ENCODE data around the gene STPG2. TPM values are rescaled to one million over a fixed set of nuclear protein-coding genes. Genes with fewer than 3 reads are reported as not detected.

The STPG2 gene
- total RNA-seq, 2 experiments from 2014 or later = not detected

GRCh38 chr4:97868097-97868496, 275.2 kb downstream of the STPG2 start:
- ChIA-PET CTCF (ENCODE audit: unreplicated experiment) (no interaction called here), POLR2A (no interaction called here)
- Histone ChIP-seq H3K27ac (ENCODE audit: low read depth, low read length, poor library complexity, severe bottlenecking) (no peak overlapping the region), H3K79me2 (ENCODE audit: insufficient read depth, low read depth, low read length) (no peaks in the 10 kb centered on the region), H3K4me2 (ENCODE audit: low read length) (no peak overlapping the region), H3K4me3 (ENCODE audit: low read depth, low read length, poor library complexity, severe bottlenecking) (no peak overlapping the region), H2AFZ (ENCODE audit: low read length) (no peak overlapping the region), H3K9me2 (ENCODE audit: insufficient read depth, low read length) (no peaks in the 10 kb centered on the region), H3K4me1 (ENCODE audit: insufficient read depth, low read length, poor library complexity, severe bottlenecking) (no peaks in the 10 kb centered on the region), H3K9me3 (ENCODE audit: low read length) (no peaks in the 10 kb centered on the region), H3K36me3 (ENCODE audit: insufficient read depth, low read length) (no peaks in the 10 kb centered on the region), H4K20me1 (ENCODE audit: insufficient read depth, low read length) (no peaks in the 10 kb centered on the region)
- no peak for DNase-seq (ENCODE audit: low spot score)
- BruUV-seq (replicated peaks) = no TSS peak
- TF ChIP-seq EZH2phosphoT487 (IDR thresholded peaks at IDR 0.05; ENCODE audit: borderline replicate concordance, low read depth, low read length) = no peak
- TF ChIP-seq CTCF (conservative IDR thresholded peaks at IDR 0.05; ENCODE audit: low read length) = no peak
- intact Hi-C loops (cut with micrococcal nuclease; ENCODE audit: unreplicated experiment) = no loop called here

GRCh38 chr4:97867557-97868091, 275.7 kb downstream of the STPG2 start:
- no peaks in the 10 kb centered on the region for H3K9me2 ChIP-seq (ENCODE audit: insufficient read depth, low read length)
- ChIA-PET CTCF (ENCODE audit: unreplicated experiment) (no interaction called here), POLR2A (no interaction called here)

More at GRCh38 chr4:97867557-97868091, 275.7 kb downstream of the STPG2 start:
- no TSS peak for BruUV-seq (replicated peaks)
- no peak for DNase-seq (ENCODE audit: low spot score)
- Histone ChIP-seq H4K20me1 (ENCODE audit: insufficient read depth, low read length) (no peaks in the 10 kb centered on the region), H3K4me1 (ENCODE audit: insufficient read depth, low read length, poor library complexity, severe bottlenecking) (no peaks in the 10 kb centered on the region), H3K4me2 (ENCODE audit: low read length) (no peak overlapping the region), H3K36me3 (ENCODE audit: insufficient read depth, low read length) (no peaks in the 10 kb centered on the region), H3K79me2 (ENCODE audit: insufficient read depth, low read depth, low read length) (no peaks in the 10 kb centered on the region), H3K4me3 (ENCODE audit: low read depth, low read length, poor library complexity, severe bottlenecking) (no peak overlapping the region), H2AFZ (ENCODE audit: low read length) (no peak overlapping the region), H3K9me3 (ENCODE audit: low read length) (no peaks in the 10 kb centered on the region), H3K27ac (ENCODE audit: low read depth, low read length, poor library complexity, severe bottlenecking) (no peak overlapping the region)
- intact Hi-C loops (cut with micrococcal nuclease; ENCODE audit: unreplicated experiment) = no loop called here
- TF ChIP-seq CTCF (conservative IDR thresholded peaks at IDR 0.05; ENCODE audit: low read length) = no peak
- TF ChIP-seq EZH2phosphoT487 (IDR thresholded peaks at IDR 0.05; ENCODE audit: borderline replicate concordance, low read depth, low read length) = no peak
